OCI-LY3 (cell line): ENCODE measurements around the gene RNASE13.

ENCODE experiments used
- EZH2phosphoT487 ChIP-seq: fragments of 200-600 bp; shearing (Covaris generic); IDR thresholded peaks from 2 replicates; pipeline ENCODE4 v1.6.1; 2018; ENCODE audit warnings: antibody characterized with exemption, mixed run types, low read depth
- TF ChIP-seq, protein P1 (sequence below): fragments of 200-600, 300-600 bp; sonication (generic); IDR thresholded peaks from 2 replicates; pipeline ENCODE4 v1.5.1; 2014; ENCODE audit warnings: antibody characterized with exemption, low read length, low read depth

DNA sequence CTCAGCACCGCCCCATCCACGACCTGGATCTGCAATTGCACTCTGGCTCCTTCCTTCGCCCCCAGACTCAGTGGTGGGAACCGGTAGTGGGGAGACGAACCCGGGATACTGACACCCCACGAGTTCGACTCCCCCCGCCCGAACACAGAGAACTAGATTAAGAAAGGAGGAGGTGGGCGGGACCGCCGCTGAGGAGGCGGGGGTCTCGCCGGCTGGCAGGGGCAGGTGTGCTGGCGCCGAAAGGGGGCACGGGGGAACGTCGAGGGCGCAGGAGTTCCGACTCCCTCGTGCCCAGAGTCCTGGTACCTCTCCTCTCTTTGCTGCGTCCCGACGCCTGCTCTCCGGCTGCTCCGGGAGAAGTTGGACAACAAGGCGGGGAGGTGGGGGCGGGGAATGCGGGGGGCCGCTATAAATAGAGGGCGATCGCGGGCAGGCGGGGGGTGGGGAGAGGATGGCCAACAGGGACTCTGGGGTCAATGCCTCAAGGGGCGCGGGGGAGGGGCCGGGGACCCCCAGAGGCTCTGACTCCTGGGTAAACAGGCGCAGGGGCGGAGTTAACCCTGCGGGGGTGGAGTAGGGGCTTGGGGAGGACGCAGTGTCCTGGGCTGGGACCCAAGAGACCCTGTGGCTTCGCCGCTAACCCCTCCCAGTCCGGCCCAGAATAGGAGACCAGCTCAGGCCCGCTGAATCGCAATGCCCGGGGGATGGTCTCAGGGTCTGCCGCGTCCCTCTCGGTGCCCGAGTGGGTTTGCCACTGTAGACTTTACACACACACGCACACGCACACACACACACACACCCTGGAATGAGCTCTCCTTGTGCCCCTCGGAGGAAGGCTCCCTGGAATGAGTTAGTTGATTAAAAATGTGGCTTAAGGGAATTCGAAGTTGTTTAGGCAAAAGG is 9.0 kb downstream of the RNASE13 start:
- no peak for TF ChIP-seq EZH2phosphoT487
- TF ChIP-seq, protein P1, sequence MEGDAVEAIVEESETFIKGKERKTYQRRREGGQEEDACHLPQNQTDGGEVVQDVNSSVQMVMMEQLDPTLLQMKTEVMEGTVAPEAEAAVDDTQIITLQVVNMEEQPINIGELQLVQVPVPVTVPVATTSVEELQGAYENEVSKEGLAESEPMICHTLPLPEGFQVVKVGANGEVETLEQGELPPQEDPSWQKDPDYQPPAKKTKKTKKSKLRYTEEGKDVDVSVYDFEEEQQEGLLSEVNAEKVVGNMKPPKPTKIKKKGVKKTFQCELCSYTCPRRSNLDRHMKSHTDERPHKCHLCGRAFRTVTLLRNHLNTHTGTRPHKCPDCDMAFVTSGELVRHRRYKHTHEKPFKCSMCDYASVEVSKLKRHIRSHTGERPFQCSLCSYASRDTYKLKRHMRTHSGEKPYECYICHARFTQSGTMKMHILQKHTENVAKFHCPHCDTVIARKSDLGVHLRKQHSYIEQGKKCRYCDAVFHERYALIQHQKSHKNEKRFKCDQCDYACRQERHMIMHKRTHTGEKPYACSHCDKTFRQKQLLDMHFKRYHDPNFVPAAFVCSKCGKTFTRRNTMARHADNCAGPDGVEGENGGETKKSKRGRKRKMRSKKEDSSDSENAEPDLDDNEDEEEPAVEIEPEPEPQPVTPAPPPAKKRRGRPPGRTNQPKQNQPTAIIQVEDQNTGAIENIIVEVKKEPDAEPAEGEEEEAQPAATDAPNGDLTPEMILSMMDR: no peak
